Thymus (tissue), 11 donors: ENCODE measurements around the gene WRNIP1. TPM values are rescaled to one million over a fixed set of nuclear protein-coding genes. Genes with fewer than 3 reads are reported as not detected.

Experiments used
- DNase-seq, 9 donors: peaks; one replicate each; pipeline ENCODE4 v3.0.0-alpha.2; 2013; ENCODE audit warnings: low spot score in 9 of 9, low read depth in 6 of 9, missing footprints in 1 of 9
- H3K27ac ChIP-seq, 2 donors: one replicate each; pipeline ENCODE4 v1.5.1; 2013; ENCODE audit warnings: control low read depth in 1 of 2, low read depth in 1 of 2, low read length in 1 of 2, mild to moderate bottlenecking in 1 of 2, moderate library complexity in 1 of 2
- H3K27me3 ChIP-seq, 2 donors: one replicate each; pipeline ENCODE4 v1.5.1; 2013; ENCODE audit warnings: low read length in 1 of 2; ENCODE audit not compliant: control insufficient read depth in 2 of 2, insufficient read depth in 1 of 2
- H3K36me3 ChIP-seq, 2 donors: one replicate each; pipeline ENCODE4 v1.5.1; 2013; ENCODE audit warnings: low read length in 1 of 2, mild to moderate bottlenecking in 1 of 2, moderate library complexity in 1 of 2; ENCODE audit not compliant: control insufficient read depth in 2 of 2, insufficient read depth in 2 of 2
- H3K4me1 ChIP-seq, 2 donors: one replicate each; pipeline ENCODE4 v1.5.1; 2013; ENCODE audit warnings: low read length in 2 of 2; ENCODE audit not compliant: control insufficient read depth in 2 of 2, insufficient read depth in 2 of 2
- H3K4me3 ChIP-seq, 2 donors: one replicate each; pipeline ENCODE4 v1.5.1; 2013; ENCODE audit warnings: low read length in 2 of 2, control low read depth in 1 of 2, mild to moderate bottlenecking in 1 of 2
- H3K9me3 ChIP-seq, 2 donors: one replicate each; pipeline ENCODE4 v1.5.1; 2013; ENCODE audit warnings: low read length in 1 of 2, mild to moderate bottlenecking in 1 of 2; ENCODE audit not compliant: control insufficient read depth in 2 of 2, insufficient read depth in 1 of 2
- WGBS: extraction: QIAGEN DNeasy Blood & Tissue Kit; methylation state at CpG from one replicate; pipeline ENCODE4 v1.1.7; 2013; 5-methylcytosine and 5-hydroxymethylcytosine counted together
- polyA plus RNA-seq: library from polyadenylated mRNA; stranded (reverse); fragments of 200-250 nt; gene quantifications from one replicate; pipeline ENCODE4 v1.2.3, GENCODE V29; 2013
- total RNA-seq: library from RNA; stranded (reverse); fragments of 120-200 nt; gene quantifications from one replicate; pipeline ENCODE4 v1.2.4, GENCODE V29; 2013
- donor health status: healthy.

WRNIP1 gene
- total and polyA plus RNA-seq, 2 donors, result 48.3 to 85.3 TPM

DNA sequence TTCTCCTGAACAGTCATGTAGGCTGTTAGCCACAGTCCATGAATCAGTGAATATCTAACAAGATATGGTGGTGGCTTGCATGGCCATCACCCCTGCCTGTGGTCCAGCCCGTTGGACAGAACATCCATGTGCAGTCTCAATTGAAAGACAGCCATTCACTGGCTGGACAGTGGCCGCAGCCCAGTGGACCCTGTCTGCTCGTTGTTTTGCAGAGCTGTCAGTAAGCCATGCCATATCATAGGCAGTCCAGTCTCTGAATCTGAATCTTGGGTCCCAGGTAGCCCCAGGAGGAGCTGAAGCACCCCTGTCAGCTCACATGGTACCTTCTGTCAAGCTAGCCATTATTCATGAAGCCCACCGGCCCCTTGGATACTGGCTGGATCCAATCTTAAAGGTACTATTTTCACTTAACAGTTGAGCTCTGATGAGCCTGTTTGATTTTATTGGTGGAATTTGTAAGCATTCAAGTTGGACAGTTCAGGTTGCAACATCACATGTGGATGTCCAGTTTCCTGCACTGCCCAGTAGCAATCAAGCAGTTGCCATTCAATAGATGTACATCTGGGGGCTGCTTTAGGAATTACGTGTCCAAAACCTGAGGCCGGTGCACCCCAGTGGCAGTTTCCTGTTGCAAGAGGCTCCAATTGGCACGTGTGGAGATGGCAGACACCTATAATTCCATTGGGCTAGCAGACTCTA, 38.7 kb downstream of the WRNIP1 start:
- no peak overlapping the region for H3K27ac ChIP-seq
- H3K4me3 ChIP-seq, result no peak overlapping the region
- H3K4me1 ChIP-seq, result peaks cover 0 to 14% of the 10 kb centered on the region in 2 donors
- DNase-seq, result no peak
- H3K9me3 ChIP-seq, result no peaks in the 10 kb centered on the region
- 96% methylated on average over 7 of the region's 7 CpGs for WGBS
- no peaks in the 10 kb centered on the region for H3K27me3 ChIP-seq
- no peaks in the 10 kb centered on the region for H3K36me3 ChIP-seq

DNA sequence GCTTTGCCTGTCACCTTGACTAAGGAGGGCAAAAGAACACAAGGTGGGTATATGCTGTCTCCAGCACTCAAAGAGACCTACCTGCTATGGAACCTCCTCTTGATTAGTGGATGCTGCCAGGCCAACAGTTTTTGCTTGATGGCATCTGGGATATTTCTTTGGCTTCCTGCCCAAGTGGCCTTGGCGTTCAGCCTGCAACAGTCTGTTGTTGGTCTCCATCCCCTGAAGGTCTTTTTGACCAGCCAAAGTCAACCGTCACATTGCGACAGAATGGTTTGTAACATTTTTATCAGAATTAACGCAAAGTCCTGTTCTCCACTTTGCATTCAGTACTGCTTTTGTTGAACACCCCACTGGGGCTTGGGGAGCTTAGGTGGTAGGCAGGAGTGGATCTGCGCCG, 39.3 kb downstream of the WRNIP1 start:
- Histone ChIP-seq H3K27ac (no peak overlapping the region), H3K9me3 (no peaks in the 10 kb centered on the region), H3K27me3 (no peaks in the 10 kb centered on the region), H3K36me3 (no peaks in the 10 kb centered on the region), H3K4me1 (peaks cover 0 to 14% of the 10 kb centered on the region in 2 donors), H3K4me3 (no peak overlapping the region)
- 96% methylated on average over 6 of the region's 6 CpGs for WGBS
- DNase-seq, result no peak

DNA sequence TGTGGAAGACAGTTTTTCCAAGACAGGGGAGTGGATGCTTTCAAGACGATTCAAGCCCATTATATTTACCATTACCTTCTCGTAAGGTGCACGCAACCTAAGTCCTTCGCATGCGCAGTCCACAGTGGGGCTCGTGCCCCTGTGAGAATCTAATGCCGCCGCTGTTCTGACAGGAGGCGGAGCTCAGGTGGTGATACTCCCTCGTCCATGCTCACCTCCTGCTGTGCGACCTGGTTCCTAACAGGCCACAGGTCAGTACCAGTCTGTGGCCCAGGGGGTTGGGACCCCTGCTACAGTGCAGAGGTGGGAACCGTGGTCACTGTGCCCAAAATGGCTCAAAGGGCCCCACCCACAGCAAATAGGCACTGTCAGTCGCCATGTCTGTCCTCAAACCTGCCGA, 39.8 kb downstream of the WRNIP1 start:
- no peaks in the 10 kb centered on the region for H3K36me3 ChIP-seq
- H3K9me3 ChIP-seq, result no peaks in the 10 kb centered on the region
- H3K4me1 ChIP-seq, result peaks cover 0 to 15% of the 10 kb centered on the region in 2 donors
- DNase-seq, result no peak
- WGBS, result 98% methylated on average over 14 of the region's 14 CpGs
- no peak overlapping the region for H3K27ac ChIP-seq
- H3K4me3 ChIP-seq, result no peak overlapping the region
- no peaks in the 10 kb centered on the region for H3K27me3 ChIP-seq

DNA sequence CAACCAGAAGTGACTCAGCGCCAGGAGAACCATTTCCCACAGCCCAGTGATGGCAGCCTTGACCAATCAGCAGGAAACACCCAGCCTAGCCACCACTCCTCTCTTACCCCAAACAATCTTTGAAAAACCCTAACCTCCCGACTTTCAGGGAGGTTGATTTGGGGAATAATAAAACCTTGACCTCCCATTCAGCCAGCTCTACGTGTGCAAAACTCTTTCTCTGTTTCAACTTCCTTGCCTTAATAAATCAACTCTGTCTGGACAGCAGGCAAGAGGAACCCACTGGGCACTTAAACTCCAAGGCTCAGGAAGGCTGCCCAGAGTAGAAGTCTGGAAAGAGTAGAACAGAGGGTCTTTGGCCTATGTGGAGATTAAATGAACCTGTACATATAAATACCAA, 41.5 kb downstream of the WRNIP1 start:
- Histone ChIP-seq H3K9me3 (no peaks in the 10 kb centered on the region), H3K27ac (no peak overlapping the region), H3K27me3 (no peaks in the 10 kb centered on the region), H3K4me3 (no peak overlapping the region), H3K4me1 (peaks cover 0 to 17% of the 10 kb centered on the region in 2 donors), H3K36me3 (no peaks in the 10 kb centered on the region)
- 51% methylated on average over 3 of the region's 3 CpGs for WGBS
- no peak for DNase-seq

DNA sequence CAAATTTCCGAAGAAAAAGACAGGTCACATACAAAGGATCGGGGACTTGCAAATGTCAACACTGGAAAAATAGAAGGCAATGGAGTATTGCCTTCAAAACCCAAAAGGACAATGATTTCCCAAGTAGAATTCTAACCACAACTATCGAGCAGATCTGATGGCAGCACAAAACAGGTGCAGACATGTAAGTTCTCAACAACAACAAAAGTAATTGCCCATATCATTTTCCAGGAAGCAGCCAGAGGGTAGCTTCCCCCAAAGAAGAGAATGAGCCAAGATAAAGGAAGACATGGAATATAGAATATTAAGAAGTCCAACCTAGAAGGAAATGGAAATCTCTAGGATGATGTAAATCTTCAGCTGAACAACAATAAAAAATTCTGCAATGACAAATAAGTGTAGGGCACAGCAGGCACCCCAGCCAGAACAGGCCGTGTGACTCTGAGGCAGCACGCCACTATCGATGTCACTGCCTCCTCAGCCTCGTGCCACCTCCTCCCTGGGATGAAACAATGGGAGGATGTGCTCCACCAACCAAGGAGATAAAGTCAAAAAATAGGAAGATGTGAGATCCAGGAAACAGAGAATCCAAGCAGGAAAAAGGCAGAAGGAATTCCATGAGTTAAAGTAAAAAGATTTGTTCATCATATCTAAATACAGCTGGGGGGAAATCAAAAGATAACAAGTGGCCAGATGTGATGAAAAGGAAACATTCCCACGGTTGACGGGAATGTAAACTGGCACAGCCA, 42.3 kb downstream of the WRNIP1 start:
- Histone ChIP-seq H3K4me3 (no peak overlapping the region), H3K9me3 (no peaks in the 10 kb centered on the region), H3K27me3 (no peaks in the 10 kb centered on the region), H3K4me1 (peaks cover 0 to 17% of the 10 kb centered on the region in 2 donors), H3K36me3 (no peaks in the 10 kb centered on the region), H3K27ac (peak overlapping the region in 1 of 2 donors; percentile 48)
- 84% methylated on average over 9 of the region's 9 CpGs for WGBS
- no peak for DNase-seq

DNA sequence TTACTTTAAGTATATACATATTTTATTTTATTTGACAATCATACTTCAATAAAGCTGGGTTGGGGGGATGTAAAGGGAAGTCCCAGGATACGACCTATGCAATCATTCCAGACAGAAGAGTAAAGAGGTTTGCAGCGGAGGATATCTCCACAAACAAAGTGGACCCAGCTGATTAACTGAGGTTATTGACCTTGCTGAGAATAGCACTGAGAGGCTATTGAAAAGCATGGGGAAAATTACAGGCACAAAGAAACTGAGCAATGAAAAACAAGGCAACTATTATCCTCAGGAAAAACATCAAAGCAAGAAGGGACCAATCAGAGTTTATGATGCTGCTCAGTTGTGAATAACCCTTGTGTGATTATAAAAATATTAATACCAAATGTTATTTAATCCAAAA, 43.8 kb downstream of the WRNIP1 start:
- no peak for DNase-seq
- Histone ChIP-seq H3K9me3 (no peaks in the 10 kb centered on the region), H3K27me3 (no peaks in the 10 kb centered on the region), H3K4me3 (no peak overlapping the region), H3K4me1 (peaks cover 0 to 17% of the 10 kb centered on the region in 2 donors), H3K36me3 (no peaks in the 10 kb centered on the region), H3K27ac (no peak overlapping the region)
- WGBS, result 97% methylated on average over 2 of the region's 2 CpGs

DNA sequence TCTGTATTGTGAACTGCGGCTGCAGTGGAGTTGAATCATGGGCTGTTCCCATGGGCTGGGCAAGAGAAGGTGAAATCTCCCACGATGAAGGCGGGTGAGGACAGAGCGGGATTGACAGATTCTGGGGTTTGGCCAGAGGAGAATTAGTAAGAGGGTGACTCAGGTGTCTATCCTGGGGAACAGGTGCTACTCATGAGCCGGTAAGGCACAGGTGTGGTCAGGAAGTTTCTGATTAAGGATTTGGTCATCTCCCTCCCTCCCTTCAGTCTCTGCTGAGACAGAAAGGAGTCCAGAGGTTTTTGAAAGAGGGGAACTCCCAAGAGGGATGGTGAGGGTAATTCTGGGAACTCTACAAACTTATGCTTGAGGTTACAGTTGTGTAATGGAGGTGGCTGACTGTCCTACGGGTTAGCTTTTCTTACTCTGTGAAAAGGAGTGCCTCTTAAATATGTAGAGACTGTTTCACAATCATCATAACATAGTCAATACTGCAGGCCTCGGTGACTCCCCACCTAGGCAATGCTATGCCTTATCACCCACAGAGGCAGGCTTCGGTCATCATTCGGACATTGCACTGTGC, 45.0 kb downstream of the WRNIP1 start:
- H3K4me1 ChIP-seq, result peaks cover 0 to 17% of the 10 kb centered on the region in 2 donors
- no peaks in the 10 kb centered on the region for H3K27me3 ChIP-seq
- peak overlapping the region in 1 of 2 donors; percentile 26 for H3K27ac ChIP-seq
- DNase-seq, result no peak
- WGBS, result 85% methylated on average over 9 of the region's 9 CpGs
- H3K36me3 ChIP-seq, result no peaks in the 10 kb centered on the region
- H3K4me3 ChIP-seq, result no peak overlapping the region
- no peaks in the 10 kb centered on the region for H3K9me3 ChIP-seq

DNA sequence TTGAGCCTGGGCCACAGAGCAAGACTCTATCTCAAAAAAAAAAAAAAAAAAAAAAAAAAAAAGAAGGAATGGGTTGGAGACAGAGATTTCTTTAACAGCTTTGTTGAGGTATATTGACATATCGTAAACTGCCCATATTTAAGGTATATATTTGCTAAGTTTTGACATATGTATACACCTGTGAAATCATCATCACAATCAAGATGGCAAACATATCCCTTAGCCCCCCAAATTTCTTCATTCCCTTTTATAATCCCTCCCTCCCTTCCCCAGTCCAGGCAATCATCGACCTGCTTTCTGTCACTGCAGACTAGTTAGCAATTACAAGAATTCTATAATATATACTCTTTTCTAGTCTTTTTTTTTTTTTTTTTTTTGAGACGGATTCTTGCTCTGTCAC, 47.5 kb downstream of the WRNIP1 start:
- Histone ChIP-seq H3K27ac (no peak overlapping the region), H3K9me3 (peaks cover 0 to 4% of the 10 kb centered on the region in 2 donors), H3K4me3 (no peak overlapping the region), H3K4me1 (peaks cover 0 to 9% of the 10 kb centered on the region in 2 donors), H3K27me3 (no peaks in the 10 kb centered on the region), H3K36me3 (no peaks in the 10 kb centered on the region)
- 96% methylated on average over 3 of the region's 3 CpGs for WGBS
- DNase-seq, result no peak

DNA sequence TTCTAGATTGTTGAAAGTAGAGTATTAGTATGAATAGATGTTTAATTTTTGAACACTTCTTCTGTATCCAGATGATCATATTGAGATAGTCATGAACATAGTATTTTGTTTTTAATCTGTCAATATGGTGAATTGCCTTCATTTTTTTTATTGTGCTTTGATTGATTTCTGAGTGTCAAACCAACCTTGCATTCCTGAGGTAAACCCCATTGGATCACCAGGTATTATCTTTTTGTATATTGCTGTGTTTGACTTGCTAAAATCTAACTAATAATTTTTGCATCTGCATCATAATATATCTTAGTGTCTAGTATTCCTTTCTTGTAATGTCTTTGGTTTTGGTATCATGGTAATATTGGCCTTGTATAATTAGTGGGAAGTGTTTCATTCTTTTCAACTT, 51.0 kb downstream of the WRNIP1 start:
- peaks cover 0 to 9% of the 10 kb centered on the region in 2 donors for H3K4me1 ChIP-seq
- H3K27ac ChIP-seq, result no peak overlapping the region
- no peaks in the 10 kb centered on the region for H3K36me3 ChIP-seq
- H3K4me3 ChIP-seq, result no peak overlapping the region
- DNase-seq, result no peak
- H3K27me3 ChIP-seq, result no peaks in the 10 kb centered on the region
- H3K9me3 ChIP-seq, result peaks cover 0 to 4% of the 10 kb centered on the region in 2 donors
